GM23248 (cell line): ENCODE data around the gene DCTN1. TPM values are rescaled to one million over a fixed set of nuclear protein-coding genes. Genes with fewer than 3 reads are reported as not detected.
A peak's percentile ranks its signal among the peaks of the same experiment; 100 is the strongest.
"Not testable (repeated sequence)": the region's sequence is repeated elsewhere in the genome, so short reads cannot be mapped to it uniquely, and the experiment has no call there.

Experiments
- DNase-seq: peaks from one replicate; pipeline ENCODE4 v3.0.0-alpha.2; 2015
- H2AFZ ChIP-seq: fragments of 200-600 bp; sonication (generic); 2 replicates; pipeline ENCODE4 v1.6.1; 2016; ENCODE audit warnings: antibody characterized with exemption
- H3F3A ChIP-seq: fragments of 200-600 bp; sonication (generic); 2 replicates; pipeline ENCODE4 v1.6.1; 2016; ENCODE audit warnings: mild to moderate bottlenecking, antibody characterized with exemption, mixed run types; ENCODE audit not compliant: insufficient read depth
- H3K27ac ChIP-seq: fragments of 200-600 bp; sonication (generic); 2 replicates; pipeline ENCODE4 v1.5.1; 2016; ENCODE audit warnings: mild to moderate bottlenecking
- H3K27me3 ChIP-seq: fragments of 200-600 bp; sonication (generic); replicated peaks from 2 replicates; pipeline ENCODE4 v1.6.1; 2016; ENCODE audit warnings: mild to moderate bottlenecking; ENCODE audit not compliant: insufficient read depth
- H3K36me3 ChIP-seq: fragments of 200-600 bp; sonication (generic); 2 replicates; pipeline ENCODE4 v1.6.1; 2016; ENCODE audit warnings: low read depth, mild to moderate bottlenecking
- H3K4me1 ChIP-seq: fragments of 200-600 bp; sonication (generic); 2 replicates; pipeline ENCODE4 v1.6.1; 2016; ENCODE audit warnings: mild to moderate bottlenecking; ENCODE audit not compliant: insufficient read depth
- H3K4me2 ChIP-seq: fragments of 200-600 bp; sonication (generic); one replicate; pipeline ENCODE4 v1.6.1; 2016; ENCODE audit warnings: mild to moderate bottlenecking; ENCODE audit not compliant: unreplicated experiment
- H3K4me3 ChIP-seq: fragments of 200-600 bp; sonication (generic); 2 replicates; pipeline ENCODE4 v1.5.1; 2016; ENCODE audit warnings: mild to moderate bottlenecking
- H3K79me2 ChIP-seq: fragments of 200-600 bp; sonication (generic); 2 replicates; pipeline ENCODE4 v1.6.1; 2016; ENCODE audit warnings: mild to moderate bottlenecking; ENCODE audit not compliant: insufficient read depth
- H3K9ac ChIP-seq: fragments of 200-600 bp; sonication (generic); 2 replicates; pipeline ENCODE4 v1.6.1; 2016; ENCODE audit warnings: mild to moderate bottlenecking
- H3K9me2 ChIP-seq: fragments of 200-600 bp; sonication (generic); 2 replicates; pipeline ENCODE4 v1.6.1; 2016; ENCODE audit warnings: mixed run types, mild to moderate bottlenecking, moderate library complexity; ENCODE audit not compliant: insufficient read depth
- H3K9me3 ChIP-seq: fragments of 200-600 bp; sonication (generic); one replicate; pipeline ENCODE4 v1.6.1; 2017; ENCODE audit warnings: low read depth
- H4K20me1 ChIP-seq: fragments of 200-600 bp; sonication (generic); 2 replicates; pipeline ENCODE4 v1.6.0; 2016; ENCODE audit not compliant: insufficient read depth
- EZH2 ChIP-seq: fragments of 200-600 bp; sonication (generic); IDR thresholded peaks from 2 replicates; pipeline ENCODE4 v1.6.1; 2018; ENCODE audit warnings: antibody characterized with exemption, mild to moderate bottlenecking; ENCODE audit not compliant: insufficient read depth, poor library complexity, severe bottlenecking
- EZH2phosphoT487 ChIP-seq: fragments of 200-600 bp; sonication (generic); IDR thresholded peaks from 2 replicates; pipeline ENCODE4 v1.6.1; 2018; ENCODE audit warnings: antibody characterized with exemption, moderate library complexity, mild to moderate bottlenecking, low read depth; ENCODE audit not compliant: insufficient read depth
- WGBS, 2 experiments: methylation state at CpG; one replicate each; pipeline ENCODE4 v1.1.6; 2015 to 2017; ENCODE audit warnings: low lambda C conversion rate in 2 of 2, low coverage in 1 of 2; ENCODE audit errors: missing lambda C conversion rate in 2 of 2; 5-methylcytosine and 5-hydroxymethylcytosine counted together
- in situ Hi-C: fragments of 300-500 bp; cut with MboI; formaldehyde crosslinking; loops from 2 replicates; pipeline ENCODE4 v1.15.0; 2020
- polyA plus RNA-seq: library from polyadenylated mRNA; unstranded; fragments of >200 nt; fragmentation: Nextera tagmentation; extraction: Ambion mirVana; gene quantifications from 2 replicates; pipeline ENCODE4 v1.2.1, GENCODE V29; 2016
- total RNA-seq: library from RNA; depleted of rRNA; stranded (reverse); fragments of >200 nt; shearing (Covaris generic); gene quantifications from 2 replicates; pipeline ENCODE4 v1.2.3, GENCODE V29; 2014

Gene DCTN1
- total and polyA plus RNA-seq, 2 experiments from 2014 or later: 169 to 176 TPM

GRCh38 chr2:74345272-74345943 lies 34.7 kb downstream of the DCTN1 start:
- H4K20me1 ChIP-seq: no peaks in the 10 kb centered on the region
- WGBS, 2 experiments: 69 to 72% methylated on average over 8 of the region's 8 CpGs
- no peaks in the 10 kb centered on the region for H3K4me1 ChIP-seq
- no peak for DNase-seq
- no peaks in the 10 kb centered on the region for H3F3A ChIP-seq
- no peak for TF ChIP-seq EZH2phosphoT487
- no peak for TF ChIP-seq EZH2
- H3K36me3 ChIP-seq: no peaks in the 10 kb centered on the region
- no peaks in the 10 kb centered on the region for H3K9me3 ChIP-seq
- no peak overlapping the region for H3K27ac ChIP-seq
- H3K9ac ChIP-seq: no peak overlapping the region
- no peak overlapping the region for H3K4me2 ChIP-seq
- H3K79me2 ChIP-seq: no peaks in the 10 kb centered on the region
- no peak overlapping the region for H2AFZ ChIP-seq
- in situ Hi-C loops: no loop called here
- H3K9me2 ChIP-seq: no peaks in the 10 kb centered on the region
- H3K4me3 ChIP-seq: no peak overlapping the region
- H3K27me3 ChIP-seq: no peaks in the 10 kb centered on the region

- WGBS, 2 experiments: 49 to 50% methylated on average over 2 of the region's 2 CpGs
- Histone ChIP-seq H3K36me3 (no peaks in the 10 kb centered on the region), H3K4me1 (no peaks in the 10 kb centered on the region), H3K27me3 (no peaks in the 10 kb centered on the region), H3F3A (no peaks in the 10 kb centered on the region), H4K20me1 (no peaks in the 10 kb centered on the region), H3K79me2 (no peaks in the 10 kb centered on the region), H3K9me3 (no peaks in the 10 kb centered on the region), H3K27ac (no peak within 1 kb of the TSS), H3K4me3 (no peak within 1 kb of the TSS), H3K9ac (no peak within 1 kb of the TSS), H3K4me2 (no peak within 1 kb of the TSS), H2AFZ (no peak within 1 kb of the TSS), H3K9me2 (no peaks in the 10 kb centered on the region)
- no peak for DNase-seq
- in situ Hi-C loops: no loop called here
- TF ChIP-seq EZH2phosphoT487 (no peak), EZH2 (no peak)
Observed at GRCh38 chr2:74343316-74343715, 36.8 kb downstream of the DCTN1 start, which contains the start of gene SLC4A5. Gene SLC4A5, minus strand, starts transcription at chr2:74343416. Its CDS starts 28,393 bp downstream, at chr2:74315023.

- H3K9me2 ChIP-seq, H3K9ac ChIP-seq, H3K4me2 ChIP-seq, H3K4me1 ChIP-seq, H3K9me3 ChIP-seq, H2AFZ ChIP-seq, H3K27ac ChIP-seq, H3F3A ChIP-seq, H3K79me2 ChIP-seq, H3K27me3 ChIP-seq, H4K20me1 ChIP-seq, H3K36me3 ChIP-seq, DNase-seq, H3K4me3 ChIP-seq, in situ Hi-C loops: not testable (repeated sequence)
- 55 to 63% methylated on average over 2 of the region's 2 CpGs for WGBS, 2 experiments
Observed at GRCh38 chr2:74336227-74336626, 43.9 kb downstream of the DCTN1 start.

GRCh38 chr2:74334931-74335333 lies 45.2 kb downstream of the DCTN1 start:
- Histone ChIP-seq H4K20me1 (no peaks in the 10 kb centered on the region), H3K4me2 (no peak overlapping the region), H3K27ac (no peak overlapping the region), H3K36me3 (no peaks in the 10 kb centered on the region), H3K4me3 (no peak overlapping the region), H3F3A (no peaks in the 10 kb centered on the region), H3K9me2 (no peaks in the 10 kb centered on the region), H3K27me3 (no peaks in the 10 kb centered on the region), H3K9ac (no peak overlapping the region), H3K9me3 (no peaks in the 10 kb centered on the region), H2AFZ (no peak overlapping the region), H3K4me1 (no peaks in the 10 kb centered on the region), H3K79me2 (no peaks in the 10 kb centered on the region)
- TF ChIP-seq EZH2 (no peak), EZH2phosphoT487 (no peak)
- in situ Hi-C loops: no loop called here
- 37 to 38% methylated on average over 3 of the region's 3 CpGs for WGBS, 2 experiments
- DNase-seq: peak; percentile 77

- no peaks in the 10 kb centered on the region for H3K79me2 ChIP-seq
- H3K9ac ChIP-seq: no peak overlapping the region
- no peaks in the 10 kb centered on the region for H3K27me3 ChIP-seq
- H2AFZ ChIP-seq: no peak overlapping the region
- no peak for TF ChIP-seq EZH2phosphoT487
- TF ChIP-seq EZH2: no peak
- in situ Hi-C loops: no loop called here
- H3K36me3 ChIP-seq: no peaks in the 10 kb centered on the region
- 49 to 58% methylated on average over 6 of the region's 6 CpGs for WGBS, 2 experiments
- no peak overlapping the region for H3K4me2 ChIP-seq
- no peaks in the 10 kb centered on the region for H3K4me1 ChIP-seq
- no peaks in the 10 kb centered on the region for H3K9me3 ChIP-seq
- H3F3A ChIP-seq: no peaks in the 10 kb centered on the region
- DNase-seq: no peak
- no peak overlapping the region for H3K27ac ChIP-seq
- no peaks in the 10 kb centered on the region for H3K9me2 ChIP-seq
- H3K4me3 ChIP-seq: no peak overlapping the region
- H4K20me1 ChIP-seq: no peaks in the 10 kb centered on the region
Observed at GRCh38 chr2:74333896-74334586, 46.1 kb downstream of the DCTN1 start.
